Neural cell (in vitro differentiated cells): ENCODE measurements around the gene SLC12A7.

Source experiments
- EP300 ChIP-seq: fragments of 450-650 bp; conservative IDR thresholded peaks from 2 replicates; pipeline ENCODE4 v1.6.1; 2014; ENCODE audit warnings: antibody characterized with exemption, mild to moderate bottlenecking, moderate library complexity; ENCODE audit not compliant: poor library complexity, severe bottlenecking
- EZH2 ChIP-seq: fragments of 200-600, 300-800 bp; shearing (Covaris generic), sonication (generic); IDR thresholded peaks from 2 replicates; pipeline ENCODE4 v1.6.1; 2014; ENCODE audit warnings: antibody characterized with exemption, low read length, borderline replicate concordance, mild to moderate bottlenecking; ENCODE audit not compliant: insufficient read depth, poor library complexity, severe bottlenecking
- MXI1 ChIP-seq: fragments of 450-650 bp; conservative IDR thresholded peaks from 2 replicates; pipeline ENCODE4 v1.6.1; 2014; ENCODE audit warnings: antibody characterized with exemption, mild to moderate bottlenecking; ENCODE audit not compliant: poor library complexity, severe bottlenecking
- POLR2AphosphoS5 ChIP-seq: IDR thresholded peaks from 2 replicates; pipeline ENCODE4 v1.6.1; 2012
- RAD21 ChIP-seq: fragments of 450-650 bp; conservative IDR thresholded peaks from 2 replicates; pipeline ENCODE4 v1.6.1; 2014; ENCODE audit warnings: antibody characterized with exemption, mild to moderate bottlenecking, moderate library complexity
- SMC3 ChIP-seq: fragments of 450-650 bp; conservative IDR thresholded peaks from 2 replicates; pipeline ENCODE4 v1.6.1; 2014; ENCODE audit warnings: antibody characterized with exemption, mild to moderate bottlenecking, moderate library complexity; ENCODE audit not compliant: poor library complexity
- TAF1 ChIP-seq: IDR thresholded peaks from 2 replicates; pipeline ENCODE4 v1.6.1; 2012; ENCODE audit warnings: low read depth
- TF ChIP-seq, protein P1 (sequence below): fragments of 450-650 bp; IDR thresholded peaks from 2 replicates; pipeline ENCODE4 v1.5.1; 2014; ENCODE audit warnings: antibody characterized with exemption, mild to moderate bottlenecking, moderate library complexity; ENCODE audit not compliant: poor library complexity, severe bottlenecking

DNA sequence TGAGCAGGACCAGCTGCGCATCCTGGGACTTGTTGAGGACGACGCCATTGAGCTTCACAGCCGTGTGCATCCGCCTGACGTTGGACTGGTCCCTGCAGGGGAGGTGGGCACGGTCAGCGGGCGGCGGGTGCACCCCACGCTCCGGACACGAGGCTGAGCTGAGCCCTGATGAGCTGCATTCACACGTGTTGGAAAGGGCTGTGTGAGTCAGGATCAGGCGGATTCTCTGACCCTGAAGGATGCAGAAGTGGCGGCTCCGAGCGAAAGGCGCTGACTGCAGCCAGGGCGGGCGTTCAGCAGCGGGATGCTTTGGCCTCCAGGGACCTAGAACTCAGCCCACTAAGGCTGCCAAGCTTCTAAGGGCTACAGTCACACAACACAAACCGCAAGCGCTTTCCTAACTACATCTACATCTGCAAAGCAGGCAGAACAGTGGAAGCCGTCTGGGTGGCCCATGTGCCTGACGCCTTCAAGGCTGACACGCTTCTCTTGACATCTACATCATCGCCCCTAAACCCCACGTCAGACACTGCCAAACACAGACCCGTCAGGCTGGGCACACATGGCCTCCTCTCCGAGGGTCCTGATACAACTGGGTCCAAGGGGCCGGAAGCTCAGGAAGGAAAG lies 58.4 kb downstream of the SLC12A7 start:
- TF ChIP-seq EZH2 = no peak
- no peak for TF ChIP-seq MXI1
- TF ChIP-seq, protein P1, sequence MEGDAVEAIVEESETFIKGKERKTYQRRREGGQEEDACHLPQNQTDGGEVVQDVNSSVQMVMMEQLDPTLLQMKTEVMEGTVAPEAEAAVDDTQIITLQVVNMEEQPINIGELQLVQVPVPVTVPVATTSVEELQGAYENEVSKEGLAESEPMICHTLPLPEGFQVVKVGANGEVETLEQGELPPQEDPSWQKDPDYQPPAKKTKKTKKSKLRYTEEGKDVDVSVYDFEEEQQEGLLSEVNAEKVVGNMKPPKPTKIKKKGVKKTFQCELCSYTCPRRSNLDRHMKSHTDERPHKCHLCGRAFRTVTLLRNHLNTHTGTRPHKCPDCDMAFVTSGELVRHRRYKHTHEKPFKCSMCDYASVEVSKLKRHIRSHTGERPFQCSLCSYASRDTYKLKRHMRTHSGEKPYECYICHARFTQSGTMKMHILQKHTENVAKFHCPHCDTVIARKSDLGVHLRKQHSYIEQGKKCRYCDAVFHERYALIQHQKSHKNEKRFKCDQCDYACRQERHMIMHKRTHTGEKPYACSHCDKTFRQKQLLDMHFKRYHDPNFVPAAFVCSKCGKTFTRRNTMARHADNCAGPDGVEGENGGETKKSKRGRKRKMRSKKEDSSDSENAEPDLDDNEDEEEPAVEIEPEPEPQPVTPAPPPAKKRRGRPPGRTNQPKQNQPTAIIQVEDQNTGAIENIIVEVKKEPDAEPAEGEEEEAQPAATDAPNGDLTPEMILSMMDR = no peak
- TF ChIP-seq EP300 = no peak
- TF ChIP-seq TAF1 = no peak
- no peak for TF ChIP-seq POLR2AphosphoS5
- TF ChIP-seq RAD21 = no peak
- no peak for TF ChIP-seq SMC3
